Muscle layer of duodenum (tissue), 2 donors: ENCODE results near the gene MT3.
"Not testable (repeated sequence)": the region's sequence is repeated elsewhere in the genome, so short reads cannot be mapped to it uniquely, and the experiment has no call there.

Experiments used
- H3K27ac ChIP-seq: one replicate; pipeline ENCODE4 v1.7.0; 2013; ENCODE audit warnings: mild to moderate bottlenecking, low read length
- H3K27me3 ChIP-seq: one replicate; pipeline ENCODE4 v1.7.0; 2013; ENCODE audit warnings: low read depth, mild to moderate bottlenecking, control low read depth, low read length
- H3K36me3 ChIP-seq, 2 donors: one replicate each; pipeline ENCODE4 v1.7.0; 2013; ENCODE audit warnings: low read length in 2 of 2, control low read depth in 1 of 2, mild to moderate bottlenecking in 1 of 2; ENCODE audit not compliant: insufficient read depth in 2 of 2, control insufficient read depth in 1 of 2
- H3K4me1 ChIP-seq, 2 donors: one replicate each; pipeline ENCODE4 v1.7.0; 2013; ENCODE audit warnings: low read length in 2 of 2, mild to moderate bottlenecking in 2 of 2, control low read depth in 1 of 2, moderate library complexity in 1 of 2; ENCODE audit not compliant: insufficient read depth in 2 of 2, control insufficient read depth in 1 of 2
- H3K4me3 ChIP-seq, 2 donors: one replicate each; pipeline ENCODE4 v1.7.0; 2013; ENCODE audit warnings: low read length in 2 of 2, low read depth in 1 of 2, mild to moderate bottlenecking in 1 of 2
- H3K9me3 ChIP-seq, 2 donors: one replicate each; pipeline ENCODE4 v1.7.0; 2013; ENCODE audit warnings: low read length in 2 of 2, control low read depth in 1 of 2, mild to moderate bottlenecking in 1 of 2; ENCODE audit not compliant: control insufficient read depth in 1 of 2
- donor health status: healthy.

The MT3 gene

GRCh38 chr16:56611281-56611833 lies 22.0 kb downstream of the MT3 start:
- Histone ChIP-seq H3K4me3 (no peak overlapping the region), H3K36me3 (peaks cover 0 to 7% of the 10 kb centered on the region in 2 donors), H3K9me3 (no peaks in the 10 kb centered on the region), H3K4me1 (peaks cover 3 to 10% of the 10 kb centered on the region in 2 donors), H3K27me3 (no peaks in the 10 kb centered on the region), H3K27ac (peak overlapping the region; percentile 96)

DNA sequence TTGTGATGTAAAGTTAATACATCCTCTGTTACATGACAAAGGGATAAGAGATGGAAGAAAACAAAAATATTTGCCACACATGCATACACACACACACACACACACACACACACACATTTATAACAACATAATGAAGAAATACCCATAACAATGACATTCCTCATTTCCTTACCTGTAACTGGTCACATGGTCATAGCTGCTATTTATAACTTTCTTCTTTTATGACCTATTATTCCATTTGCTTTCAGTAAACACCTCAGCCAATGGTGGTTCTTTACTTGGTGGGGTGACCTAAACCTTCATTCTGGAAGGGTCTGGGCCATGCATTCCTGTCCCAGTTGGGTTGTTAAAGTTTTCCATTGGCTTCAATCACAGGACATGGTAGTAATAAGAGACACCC lies 24.4 kb downstream of the MT3 start:
- Histone ChIP-seq H3K27me3 (no peaks in the 10 kb centered on the region), H3K9me3 (no peaks in the 10 kb centered on the region), H3K4me3 (no peak overlapping the region), H3K4me1 (peaks cover 0 to 18% of the 10 kb centered on the region in 2 donors), H3K36me3 (no peaks in the 10 kb centered on the region), H3K27ac (no peak overlapping the region)

GRCh38 chr16:56614549-56614991 lies 25.2 kb downstream of the MT3 start:
- Histone ChIP-seq H3K4me1 (peaks cover 0 to 18% of the 10 kb centered on the region in 2 donors), H3K9me3 (no peaks in the 10 kb centered on the region), H3K4me3 (no peak overlapping the region), H3K27me3 (no peaks in the 10 kb centered on the region), H3K36me3 (no peaks in the 10 kb centered on the region), H3K27ac (no peak overlapping the region)

- Histone ChIP-seq H3K27me3 (no peaks in the 10 kb centered on the region), H3K9me3 (no peaks in the 10 kb centered on the region), H3K4me1 (peaks cover 0 to 18% of the 10 kb centered on the region in 2 donors), H3K27ac (no peak overlapping the region), H3K36me3 (no peaks in the 10 kb centered on the region), H3K4me3 (no peak overlapping the region)
Measured at GRCh38 chr16:56615353-56615752, 26.0 kb downstream of the MT3 start.

GRCh38 chr16:56616608-56617211 lies 27.4 kb downstream of the MT3 start:
- Histone ChIP-seq H3K4me1 (peaks cover 0 to 13% of the 10 kb centered on the region in 2 donors), H3K36me3 (no peaks in the 10 kb centered on the region), H3K9me3 (no peaks in the 10 kb centered on the region), H3K4me3 (peak overlapping the region; percentile 55 to 71), H3K27me3 (no peaks in the 10 kb centered on the region), H3K27ac (no peak overlapping the region)

DNA sequence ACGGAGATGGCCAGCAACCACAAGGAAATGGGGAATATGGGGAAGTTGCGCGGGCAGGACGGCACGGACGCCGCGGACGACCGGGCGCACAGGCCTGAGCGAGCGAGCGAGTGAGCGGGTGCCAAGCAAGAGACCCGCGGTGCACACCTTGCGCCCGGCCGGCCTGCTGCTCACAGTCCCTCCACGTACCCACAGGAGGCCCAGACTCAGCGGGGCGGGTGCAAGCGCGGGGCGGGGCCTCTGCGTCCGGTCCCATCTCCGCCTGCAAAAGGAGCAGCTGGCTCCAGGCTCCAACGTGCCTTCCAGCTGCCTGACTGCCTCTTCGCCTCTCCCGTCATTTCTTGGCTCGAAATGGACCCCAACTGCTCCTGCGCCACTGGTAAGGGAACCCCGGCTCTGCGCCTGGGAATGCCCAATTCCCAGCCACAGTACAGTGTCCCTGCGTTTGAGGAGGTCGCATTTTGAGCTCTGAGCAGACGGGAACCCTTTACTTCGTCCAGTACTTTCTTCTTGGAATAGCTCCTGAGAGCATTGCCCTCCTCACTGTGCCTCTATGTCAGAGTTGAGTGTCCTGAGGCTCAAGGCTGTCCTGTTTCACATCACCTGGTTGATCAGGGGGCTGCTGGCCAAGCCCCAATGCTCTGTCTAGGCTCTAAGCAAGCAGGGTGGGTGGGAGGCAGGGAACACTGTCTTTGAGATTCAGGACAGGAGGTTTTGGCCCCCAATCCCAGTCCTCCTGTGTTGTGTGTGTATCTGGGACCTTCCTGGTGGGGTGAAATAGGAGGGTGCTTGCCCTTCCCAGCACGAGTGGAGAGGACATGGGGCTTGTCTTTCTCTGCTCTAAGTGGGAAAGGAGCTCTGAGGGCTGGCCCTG lies 28.1 kb downstream of the MT3 start:
- H3K9me3 ChIP-seq, result no peaks in the 10 kb centered on the region
- H3K27me3 ChIP-seq, result no peaks in the 10 kb centered on the region
- H3K4me3 ChIP-seq, result peak overlapping the region; percentile 55 to 71
- H3K36me3 ChIP-seq, result no peaks in the 10 kb centered on the region
- H3K27ac ChIP-seq, result peak overlapping the region; percentile 51
- peaks cover 0 to 13% of the 10 kb centered on the region in 2 donors for H3K4me1 ChIP-seq

GRCh38 chr16:56618138-56618537 lies 28.8 kb downstream of the MT3 start:
- H3K4me1 ChIP-seq, result peaks cover 0 to 13% of the 10 kb centered on the region in 2 donors
- H3K27me3 ChIP-seq, result no peaks in the 10 kb centered on the region
- H3K27ac ChIP-seq, result no peak overlapping the region
- H3K4me3 ChIP-seq, result peak overlapping the region in 1 of 2 donors; percentile 55
- H3K36me3 ChIP-seq, result no peaks in the 10 kb centered on the region
- no peaks in the 10 kb centered on the region for H3K9me3 ChIP-seq

DNA sequence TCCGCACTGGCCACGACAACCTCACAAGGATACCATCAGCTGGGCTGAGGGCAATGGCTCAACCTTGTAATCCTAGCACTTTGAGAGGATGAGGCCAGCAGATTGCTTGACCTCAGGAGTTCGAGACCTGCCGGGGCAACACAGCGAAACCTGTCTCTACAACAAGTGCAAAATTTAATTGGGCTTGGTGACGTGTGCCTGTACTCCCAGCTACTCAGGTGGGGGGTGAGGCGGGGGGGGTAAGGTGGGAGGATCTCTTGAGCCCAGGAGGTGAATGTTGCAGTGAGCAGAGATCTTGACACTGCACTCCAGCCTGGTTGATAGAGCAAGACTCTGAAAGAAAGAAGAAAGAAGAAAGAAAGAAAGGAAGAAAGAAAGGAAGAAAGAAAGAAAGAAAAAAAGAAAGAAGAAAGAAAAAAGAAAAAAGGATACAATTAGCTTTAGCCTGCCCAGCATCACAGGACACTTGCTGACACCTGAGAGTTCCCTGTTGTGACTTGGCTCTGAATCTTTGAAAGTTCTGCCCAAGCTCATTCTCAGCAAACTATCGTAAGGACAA lies 31.1 kb downstream of the MT3 start:
- Histone ChIP-seq H3K36me3 (no peaks in the 10 kb centered on the region), H3K27me3 (no peaks in the 10 kb centered on the region), H3K4me3 (no peak overlapping the region), H3K27ac (no peak overlapping the region), H3K4me1 (peaks cover 0 to 13% of the 10 kb centered on the region in 2 donors), H3K9me3 (no peaks in the 10 kb centered on the region)

DNA sequence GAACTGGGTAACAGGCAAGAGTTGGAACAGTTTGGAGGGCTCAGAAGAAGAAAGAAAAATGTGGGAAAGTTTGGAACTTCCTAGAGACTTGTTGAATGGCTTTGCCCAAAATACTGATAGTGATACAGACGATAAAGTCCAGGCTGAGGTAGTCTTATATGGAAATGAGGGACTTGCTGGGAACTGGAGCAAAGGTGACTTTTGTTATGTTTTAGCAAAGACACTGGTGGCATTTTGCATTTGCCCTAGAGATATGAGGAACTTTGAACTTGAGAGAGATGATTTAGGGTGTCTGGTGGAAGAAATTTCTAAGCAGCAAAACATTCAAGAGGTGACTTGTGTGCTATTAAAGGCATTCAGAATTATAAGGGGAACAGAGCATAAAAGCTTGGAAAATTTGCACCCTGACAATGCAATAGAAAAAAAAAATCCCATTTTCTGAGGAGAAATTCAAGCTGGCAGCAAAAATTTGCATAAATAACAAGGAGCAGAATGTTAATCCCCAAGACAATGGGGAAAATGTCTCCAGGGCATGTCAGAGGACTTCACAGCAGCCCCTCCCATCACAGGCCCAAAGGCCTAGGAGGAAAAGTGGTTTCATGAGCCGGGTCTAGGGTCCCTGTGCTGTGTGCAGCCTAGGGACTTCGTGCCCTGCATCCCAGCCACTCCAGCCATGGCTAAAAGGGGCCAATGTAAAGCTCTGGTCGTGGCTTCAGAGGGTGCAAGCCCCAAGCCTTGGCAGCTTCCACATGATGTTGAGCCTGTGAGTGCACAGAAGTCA lies 32.5 kb downstream of the MT3 start:
- H3K27me3 ChIP-seq, H3K27ac ChIP-seq, H3K4me3 ChIP-seq: not testable (repeated sequence)

DNA sequence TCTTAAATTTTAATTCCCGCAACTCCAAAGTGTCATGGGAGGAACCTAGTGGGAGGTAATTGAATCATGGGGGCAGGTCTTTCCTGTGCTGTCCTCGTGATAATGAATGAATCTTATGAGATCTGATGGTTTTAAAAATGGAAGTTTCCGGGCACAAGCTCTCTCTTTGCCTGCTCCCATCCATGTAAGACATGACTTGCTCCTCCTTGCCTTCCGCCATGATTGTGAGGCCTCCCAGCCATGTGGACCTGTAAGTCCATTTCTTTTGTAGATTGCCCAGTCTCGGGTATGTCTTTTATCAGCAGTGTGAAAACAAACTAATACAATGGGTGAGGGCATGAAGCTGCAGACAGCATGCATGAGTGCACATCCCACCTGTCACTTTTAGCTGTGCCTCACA lies 33.9 kb downstream of the MT3 start:
- H3K27me3 ChIP-seq, H3K9me3 ChIP-seq, H3K4me1 ChIP-seq, H3K4me3 ChIP-seq, H3K36me3 ChIP-seq, H3K27ac ChIP-seq: not testable (repeated sequence)

More for the DNA sequence above, 32.5 kb downstream of the MT3 start:
- H3K36me3 ChIP-seq, H3K9me3 ChIP-seq: not testable (repeated sequence)
- peaks cover 0 to 15% of the 10 kb centered on the region in 2 donors for H3K4me1 ChIP-seq

GRCh38 chr16:56623637-56624036 lies 34.3 kb downstream of the MT3 start:
- Histone ChIP-seq H3K4me1 (peaks cover 0 to 7% of the 10 kb centered on the region in 2 donors), H3K4me3 (no peak overlapping the region), H3K36me3 (no peaks in the 10 kb centered on the region), H3K9me3 (no peaks in the 10 kb centered on the region), H3K27me3 (no peaks in the 10 kb centered on the region), H3K27ac (no peak overlapping the region)
